ENCODE results near the gene S1PR4. TPM values are rescaled to one million over a fixed set of nuclear protein-coding genes. Genes with fewer than 3 reads are reported as not detected.
A peak's percentile ranks its signal among the peaks of the same experiment; 100 is the strongest.

S1PR4 gene
- polyA plus RNA-seq (ENCODE audit: insufficient read length in 4 of 4) = under 1 TPM; 0.21 to 0.54 (median 0.32) TPM

DNA sequence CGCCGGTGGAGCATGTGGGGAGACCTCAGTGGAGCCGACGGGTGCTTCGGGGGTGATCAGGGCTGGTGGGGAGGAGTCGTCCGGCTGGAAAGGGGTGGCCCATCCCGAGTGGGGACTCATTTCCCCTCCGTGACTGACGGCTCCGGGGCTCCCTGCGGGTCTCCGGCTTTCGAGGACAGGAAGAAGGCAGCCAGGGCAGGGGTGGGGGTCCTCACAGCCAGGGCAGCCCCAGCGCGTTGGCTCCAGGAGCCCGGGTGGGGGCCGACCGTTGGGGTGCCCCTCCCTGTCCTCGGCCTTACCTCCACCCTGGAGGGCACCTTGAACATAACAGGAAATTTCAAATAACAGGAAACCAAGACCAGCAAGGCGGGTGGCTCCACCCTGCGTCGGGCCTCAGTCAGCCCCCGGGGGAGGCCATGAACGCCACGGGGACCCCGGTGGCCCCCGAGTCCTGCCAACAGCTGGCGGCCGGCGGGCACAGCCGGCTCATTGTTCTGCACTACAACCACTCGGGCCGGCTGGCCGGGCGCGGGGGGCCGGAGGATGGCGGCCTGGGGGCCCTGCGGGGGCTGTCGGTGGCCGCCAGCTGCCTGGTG is at the start of gene S1PR4:
Gene S1PR4 (plus strand): TSS at position 393 of the 596 bp plus-strand sequence. CDS start 24 bp downstream, at position 417.
- DNase-seq (ENCODE audit: low read depth in 4 of 4, low spot score in 3 of 4) = no peak

DNA sequence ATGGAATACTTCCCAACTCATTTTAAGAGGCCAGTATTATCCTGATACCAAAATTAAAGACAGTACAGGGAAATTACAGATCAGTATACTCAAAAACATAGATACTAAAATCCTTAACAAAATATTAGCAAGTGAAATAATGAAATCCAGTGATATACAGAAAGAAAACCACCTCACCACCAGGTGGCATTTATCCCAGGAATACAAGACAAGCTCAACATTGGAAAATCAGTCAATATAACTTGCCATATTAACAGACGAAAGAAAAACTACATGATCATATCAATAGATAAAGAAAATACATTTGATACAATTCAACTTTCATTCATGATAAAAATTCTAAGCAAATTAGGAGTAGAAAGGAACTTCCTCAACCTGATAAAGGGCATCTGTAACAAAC is 49.5 kb upstream of the S1PR4 start:
- no peak for DNase-seq (ENCODE audit: low read depth in 4 of 4, low spot score in 3 of 4)

DNA sequence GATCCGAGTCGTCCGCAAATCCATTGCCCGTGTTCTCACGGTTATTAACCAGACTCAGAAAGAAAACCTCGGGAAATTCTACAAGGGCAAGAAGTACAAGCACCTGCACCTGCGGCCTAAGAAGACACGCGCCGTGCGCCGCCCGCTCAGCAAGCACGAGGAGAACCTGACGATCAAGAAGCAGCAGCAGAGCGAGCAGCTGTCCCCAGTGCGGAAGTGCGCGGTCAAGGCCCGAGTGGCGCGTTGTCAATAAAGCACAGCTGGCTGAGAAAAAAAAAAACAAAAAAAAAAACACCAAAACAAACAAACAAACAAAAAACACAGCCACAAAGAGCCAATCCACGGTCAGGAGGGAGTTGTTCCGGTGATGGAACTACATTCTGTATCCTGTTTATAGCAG is 47.4 kb upstream of the S1PR4 start:
- DNase-seq (ENCODE audit: low read depth in 4 of 4, low spot score in 3 of 4) = no peak

- peak in 1 of 4 donors; percentile 42 for DNase-seq (ENCODE audit: low read depth in 4 of 4, low spot score in 3 of 4)
Measured at GRCh38 chr19:3132971-3133792, 45.4 kb upstream of the S1PR4 start.

DNA sequence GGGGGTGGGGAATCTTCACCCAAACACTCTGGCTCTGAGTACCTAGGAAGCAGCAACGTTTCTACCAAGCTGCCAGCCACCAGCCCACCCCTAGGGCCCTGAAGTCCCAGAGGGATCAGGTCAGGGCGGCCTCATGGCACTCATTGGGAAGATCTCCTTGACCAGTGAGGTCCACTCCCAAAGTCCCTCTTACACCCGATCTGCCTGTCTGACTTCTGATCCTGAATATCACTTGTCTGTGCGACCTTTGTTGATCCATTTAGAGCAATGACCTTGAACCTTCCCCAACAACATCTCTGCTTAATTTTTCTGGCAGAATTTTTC is 44.8 kb upstream of the S1PR4 start:
- no peak for DNase-seq (ENCODE audit: low read depth in 4 of 4, low spot score in 3 of 4)

- no peak for DNase-seq (ENCODE audit: low read depth in 4 of 4, low spot score in 3 of 4)
Measured at GRCh38 chr19:3135961-3136683, 42.4 kb upstream of the S1PR4 start, which contains the start of gene GNA15. GNA15 (plus strand) TSS chr19:3136033; CDS start chr19:3136451, 418 bp downstream.

DNA sequence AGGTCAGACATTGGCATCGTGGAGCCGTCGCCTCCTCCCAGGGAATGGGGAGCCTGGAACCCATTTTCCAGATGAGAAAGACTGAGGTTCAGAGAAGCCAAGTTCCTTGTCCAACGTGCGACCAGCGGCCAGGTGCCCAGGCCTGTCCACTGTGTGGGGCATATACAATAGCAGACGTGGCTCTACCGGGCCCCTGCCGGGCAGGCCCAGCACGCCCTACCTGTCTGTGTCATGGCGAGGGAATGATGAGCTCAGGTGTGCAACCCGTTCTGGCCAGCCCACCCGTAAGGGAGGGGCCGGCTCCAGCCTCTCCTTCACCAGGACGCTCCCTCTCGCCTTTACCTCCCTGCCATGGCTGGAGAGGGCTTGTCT is 41.9 kb upstream of the S1PR4 start:
- DNase-seq (ENCODE audit: low read depth in 4 of 4, low spot score in 3 of 4) = no peak

GRCh38 chr19:3137119-3137518 is 41.5 kb upstream of the S1PR4 start:
- DNase-seq (ENCODE audit: low read depth in 4 of 4, low spot score in 3 of 4) = no peak

- no peak for DNase-seq (ENCODE audit: low read depth in 4 of 4, low spot score in 3 of 4)
Measured at GRCh38 chr19:3138268-3138667, 40.3 kb upstream of the S1PR4 start.

DNA sequence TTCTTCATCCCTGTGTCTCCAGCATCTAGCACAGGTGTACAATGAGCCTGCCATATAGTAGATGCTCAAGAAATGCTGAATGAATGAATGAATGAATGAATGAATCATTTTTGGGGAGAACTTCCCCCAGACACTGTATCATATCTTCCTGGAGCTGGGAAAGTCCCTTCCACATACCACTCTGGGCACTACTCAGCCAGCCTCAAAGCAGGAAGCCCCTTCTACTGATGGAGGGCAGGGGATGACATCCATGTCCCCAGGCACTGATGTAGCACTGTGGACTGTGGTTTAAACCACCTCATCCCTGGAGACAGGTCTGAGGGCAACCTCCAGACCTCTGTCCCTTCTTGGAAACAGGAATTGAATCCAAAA is 37.9 kb upstream of the S1PR4 start:
- DNase-seq (ENCODE audit: low read depth in 4 of 4, low spot score in 3 of 4) = no peak

GRCh38 chr19:3142292-3142670 is 36.3 kb upstream of the S1PR4 start:
- no peak for DNase-seq (ENCODE audit: low read depth in 4 of 4, low spot score in 3 of 4)

DNA sequence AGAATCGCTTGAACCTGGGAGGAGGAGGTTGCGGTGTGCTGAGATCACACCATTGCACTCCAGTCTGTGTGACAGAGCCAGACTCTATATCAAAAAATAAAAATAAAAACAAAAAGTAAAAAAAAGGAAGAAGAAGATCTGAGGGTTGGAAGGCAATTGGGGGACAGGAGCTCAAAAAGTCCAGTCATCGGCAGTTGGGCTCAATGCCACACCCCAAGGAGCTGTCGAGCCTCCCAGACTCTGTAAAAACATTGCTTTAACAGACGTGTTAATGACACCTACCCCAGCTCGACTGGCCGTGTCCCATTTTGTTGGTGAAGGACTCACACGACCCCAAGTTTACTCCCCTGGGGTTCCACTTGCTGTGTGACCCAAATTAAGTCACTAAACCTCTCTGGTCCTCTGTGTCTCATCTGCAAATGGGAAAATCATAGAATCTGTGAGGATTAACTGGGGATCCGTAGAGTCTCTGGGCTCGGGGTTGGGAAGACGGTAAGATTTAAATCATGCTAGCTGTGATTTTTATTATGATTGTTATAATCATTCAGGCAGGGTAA is 35.7 kb upstream of the S1PR4 start:
- no peak for DNase-seq (ENCODE audit: low read depth in 4 of 4, low spot score in 3 of 4)

DNA sequence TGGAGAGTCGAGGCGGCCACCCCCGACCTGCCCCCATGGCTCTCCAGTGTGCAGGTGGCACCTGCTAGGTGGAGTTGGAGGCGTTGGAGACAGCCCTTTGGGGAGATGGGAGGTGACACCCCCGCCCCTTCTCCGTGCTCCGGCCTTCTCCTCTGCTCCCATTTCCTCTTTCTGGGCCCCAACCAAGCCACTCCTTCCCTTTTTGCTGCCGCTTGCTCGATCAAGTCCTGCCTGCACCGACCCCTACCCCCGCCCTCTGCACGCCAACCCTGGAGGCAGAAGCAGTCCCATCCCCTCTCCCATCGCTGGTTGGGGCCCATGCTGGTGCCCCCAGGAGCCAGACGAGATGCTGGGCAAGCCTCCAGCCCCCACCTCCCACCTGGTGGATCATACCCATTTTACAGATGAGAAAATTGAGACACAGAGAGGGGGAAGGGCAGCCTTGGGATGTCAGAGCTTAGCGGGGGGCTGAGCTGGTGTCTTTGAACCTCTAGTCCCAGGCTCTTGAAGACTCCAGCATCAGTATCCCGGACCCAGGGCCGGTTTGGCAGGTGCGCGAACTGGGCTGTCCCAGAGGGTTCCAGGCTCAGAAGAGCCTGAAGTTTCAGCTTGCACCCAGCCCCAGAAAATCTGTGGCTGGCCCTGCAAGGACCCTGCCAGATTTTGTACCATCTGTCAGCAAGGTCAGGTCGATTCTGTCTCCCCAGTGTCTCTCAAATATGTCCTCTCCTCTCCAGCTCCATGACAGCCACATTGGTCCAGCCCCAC is 32.5 kb upstream of the S1PR4 start:
- DNase-seq (ENCODE audit: low read depth in 4 of 4, low spot score in 3 of 4) = no peak

DNA sequence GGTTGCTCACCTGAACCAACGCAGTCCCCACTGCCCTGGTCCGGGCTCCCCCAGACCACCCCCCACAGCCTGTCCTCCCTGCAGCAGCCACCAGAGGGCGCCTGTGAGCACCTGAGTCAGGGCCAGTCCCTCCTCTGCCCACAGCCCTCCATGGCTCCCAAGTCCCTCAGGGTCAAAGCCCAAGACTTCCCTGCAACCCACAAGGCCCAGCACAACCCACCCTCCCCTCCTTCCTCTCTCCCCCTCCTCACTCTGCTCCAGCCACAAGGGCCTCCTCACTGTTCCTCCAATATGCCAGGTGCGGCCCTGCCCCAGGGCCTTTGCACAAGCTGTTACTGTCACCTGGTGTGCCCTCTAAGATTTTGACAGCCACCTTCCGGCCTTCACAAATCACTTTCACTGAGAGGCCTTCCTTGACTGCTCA is 31.9 kb upstream of the S1PR4 start:
- no peak for DNase-seq (ENCODE audit: low read depth in 4 of 4, low spot score in 3 of 4)

- no peak for DNase-seq (ENCODE audit: low read depth in 4 of 4, low spot score in 3 of 4)
Measured at GRCh38 chr19:3148503-3148902, 30.1 kb upstream of the S1PR4 start.

DNA sequence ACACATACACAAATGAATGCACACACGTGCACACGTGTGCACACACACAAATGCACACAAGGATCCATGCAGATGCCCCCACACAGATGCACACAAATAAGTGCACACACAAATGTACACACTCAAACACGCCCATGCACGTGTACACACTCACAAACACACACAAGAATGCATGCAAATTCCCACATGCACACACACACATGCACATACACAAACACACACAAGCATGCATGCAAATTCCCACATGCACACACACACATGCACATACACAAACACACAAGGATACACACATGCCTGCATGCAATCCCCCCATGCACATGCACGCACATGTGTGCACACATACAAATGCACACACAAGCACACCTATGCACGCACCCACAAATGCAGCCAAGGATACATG is 29.5 kb upstream of the S1PR4 start:
- DNase-seq (ENCODE audit: low read depth in 4 of 4, low spot score in 3 of 4) = no peak

GRCh38 chr19:3149526-3150505 is 28.8 kb upstream of the S1PR4 start:
- DNase-seq (ENCODE audit: low read depth in 4 of 4, low spot score in 3 of 4) = no peak

DNA sequence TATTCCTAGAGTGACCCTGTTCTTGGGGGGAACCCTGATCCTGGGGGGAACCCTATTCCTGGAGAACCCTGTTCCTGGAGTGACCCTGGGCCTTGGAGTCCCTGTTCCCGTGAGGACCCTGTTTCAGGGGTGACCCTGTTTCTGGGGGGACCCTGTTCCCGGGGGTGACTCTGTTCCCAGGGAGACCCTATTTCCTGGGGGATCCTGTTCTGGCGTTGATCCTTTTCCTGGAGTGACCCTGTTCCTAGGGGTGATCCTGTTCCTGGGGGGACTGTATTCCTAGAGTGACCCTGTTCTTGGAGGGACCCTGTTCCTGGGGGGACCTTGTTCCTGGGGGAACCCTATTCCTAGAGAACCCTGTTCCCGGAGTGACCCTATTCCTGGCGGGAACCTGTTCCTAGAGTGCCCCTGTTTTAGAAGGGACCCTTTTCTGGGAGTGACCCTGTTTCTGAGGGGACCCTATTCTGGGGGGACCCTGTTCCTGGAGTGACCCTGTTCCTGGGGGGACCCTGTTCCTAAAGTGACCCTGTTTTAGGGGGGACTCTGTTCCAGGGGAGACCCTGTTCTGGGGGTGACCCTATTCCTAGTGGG is 27.7 kb upstream of the S1PR4 start:
- no peak for DNase-seq (ENCODE audit: low read depth in 4 of 4, low spot score in 3 of 4)
